Measurements from ENCODE around the gene SNURF. TPM values are rescaled to one million over a fixed set of nuclear protein-coding genes. Genes with fewer than 3 reads are reported as not detected.
"Not testable (repeated sequence)": the region's sequence is repeated elsewhere in the genome, so short reads cannot be mapped to it uniquely, and the experiment has no call there.

Gene SNURF
- total and polyA plus RNA-seq, 4 donors, result 2.7 to 13.7 (median 4.4) TPM

- no peaks in the 10 kb centered on the region for H3K9me3 ChIP-seq (ENCODE audit: control insufficient read depth in 4 of 4, low read length in 3 of 4)
Measured at GRCh38 chr15:24933716-24934115, 21.1 kb upstream of the SNURF start.

GRCh38 chr15:24938224-24938623 is 16.6 kb upstream of the SNURF start:
- not testable (repeated sequence) for H3K27ac ChIP-seq (ENCODE audit: low read depth in 1 of 2, low read length in 2 of 2); H3K9me3 ChIP-seq (ENCODE audit: control insufficient read depth in 4 of 4, low read length in 3 of 4); DNase-seq (ENCODE audit: low spot score); H3K9ac ChIP-seq (ENCODE audit: low read depth in 1 of 2, low read length in 2 of 2); H3K36me3 ChIP-seq (ENCODE audit: control insufficient read depth in 4 of 4, insufficient read depth in 3 of 4, low read depth in 1 of 4, low read length in 3 of 4); H3K27me3 ChIP-seq (ENCODE audit: control insufficient read depth in 4 of 4, insufficient read depth in 4 of 4, low read length in 3 of 4); H3K4me1 ChIP-seq (ENCODE audit: control insufficient read depth in 4 of 4, insufficient read depth in 4 of 4, low read length in 3 of 4); H3K4me3 ChIP-seq (ENCODE audit: low read depth in 1 of 3, low read length in 3 of 3)
- WGBS, result 76% methylated on average over 3 of the region's 3 CpGs

More at GRCh38 chr15:24933716-24934115, 21.1 kb upstream of the SNURF start:
- H3K9ac ChIP-seq (ENCODE audit: low read depth in 1 of 2, low read length in 2 of 2), result no peak overlapping the region
- no peaks in the 10 kb centered on the region for H3K36me3 ChIP-seq (ENCODE audit: control insufficient read depth in 4 of 4, insufficient read depth in 3 of 4, low read depth in 1 of 4, low read length in 3 of 4)
- no peaks in the 10 kb centered on the region for H3K4me1 ChIP-seq (ENCODE audit: control insufficient read depth in 4 of 4, insufficient read depth in 4 of 4, low read length in 3 of 4)
- no peak overlapping the region for H3K4me3 ChIP-seq (ENCODE audit: low read depth in 1 of 3, low read length in 3 of 3)
- WGBS, result 87% methylated on average over 7 of the region's 7 CpGs
- H3K27ac ChIP-seq (ENCODE audit: low read depth in 1 of 2, low read length in 2 of 2), result no peak overlapping the region
- no peak for TF ChIP-seq HNF4G (IDR thresholded peaks at IDR 0.05)
- no peak for TF ChIP-seq RAD21 (IDR thresholded peaks at IDR 0.05)
- no peak for TF ChIP-seq ATF3 (IDR thresholded peaks at IDR 0.05)
- TF ChIP-seq TAF1 (conservative IDR thresholded peaks at IDR 0.05), result no peak
- no peak for TF ChIP-seq GABPA (IDR thresholded peaks at IDR 0.05 in 1 of 2, conservative IDR thresholded peaks at IDR 0.05 in 1 of 2)
- no peak for TF ChIP-seq FOXA1 (IDR thresholded peaks at IDR 0.05)
- no peak for TF ChIP-seq HNF4A (conservative IDR thresholded peaks at IDR 0.05)
- TF ChIP-seq RXRA (IDR thresholded peaks at IDR 0.05), result no peak
- no peak for TF ChIP-seq CTCF (IDR thresholded peaks at IDR 0.05; ENCODE audit: low read depth, low read length, missing input control)
- TF ChIP-seq SP1 (IDR thresholded peaks at IDR 0.05), result no peak
- TF ChIP-seq FOXA2 (IDR thresholded peaks at IDR 0.05), result no peak
- no peak for TF ChIP-seq NR2F2 (IDR thresholded peaks at IDR 0.05)
- no peak for TF ChIP-seq ZBTB33 (IDR thresholded peaks at IDR 0.05)
- TF ChIP-seq YY1 (IDR thresholded peaks at IDR 0.05), result no peak
- TF ChIP-seq REST (IDR thresholded peaks at IDR 0.05), result no peak
- TF ChIP-seq EGR1 (IDR thresholded peaks at IDR 0.05; ENCODE audit: low read depth in 2 of 2), result no peak
- TF ChIP-seq JUND (IDR thresholded peaks at IDR 0.05), result no peak
- TF ChIP-seq MAX (IDR thresholded peaks at IDR 0.05), result no peak
- peaks cover 0 to 2% (median 0%) of the 10 kb centered on the region in 4 donors for H3K27me3 ChIP-seq (ENCODE audit: control insufficient read depth in 4 of 4, insufficient read depth in 4 of 4, low read length in 3 of 4)
- DNase-seq (ENCODE audit: low spot score), result no peak
